ENCODE results near the gene CORO2B.
"Not testable (repeated sequence)": the region's sequence is repeated elsewhere in the genome, so short reads cannot be mapped to it uniquely, and the experiment has no call there.

The CORO2B gene

GRCh38 chr15:68632101-68632500, 53.3 kb downstream of the CORO2B start:
- no peak for DNase-seq

- DNase-seq = no peak
These were observed 54.7 kb downstream of the CORO2B start for GRCh38 chr15:68633231-68634121.

DNA sequence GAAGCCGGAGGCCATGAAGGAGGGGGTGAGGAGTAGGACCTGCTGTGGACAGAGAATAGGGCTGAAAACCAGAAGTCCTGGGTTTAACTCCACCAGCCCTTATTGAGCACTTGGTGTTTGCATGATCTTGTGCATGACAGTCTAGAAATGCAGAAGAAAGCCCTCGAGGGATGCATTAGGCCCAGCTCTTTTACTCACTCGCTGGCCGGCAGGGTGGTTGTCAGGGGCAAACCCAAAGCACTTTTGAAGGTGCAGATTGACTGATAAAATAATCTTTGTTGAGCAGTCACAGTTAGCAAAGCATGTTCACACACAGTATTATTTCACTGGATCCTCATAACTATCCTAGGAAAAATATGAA, 55.3 kb downstream of the CORO2B start:
- no peak for DNase-seq

DNA sequence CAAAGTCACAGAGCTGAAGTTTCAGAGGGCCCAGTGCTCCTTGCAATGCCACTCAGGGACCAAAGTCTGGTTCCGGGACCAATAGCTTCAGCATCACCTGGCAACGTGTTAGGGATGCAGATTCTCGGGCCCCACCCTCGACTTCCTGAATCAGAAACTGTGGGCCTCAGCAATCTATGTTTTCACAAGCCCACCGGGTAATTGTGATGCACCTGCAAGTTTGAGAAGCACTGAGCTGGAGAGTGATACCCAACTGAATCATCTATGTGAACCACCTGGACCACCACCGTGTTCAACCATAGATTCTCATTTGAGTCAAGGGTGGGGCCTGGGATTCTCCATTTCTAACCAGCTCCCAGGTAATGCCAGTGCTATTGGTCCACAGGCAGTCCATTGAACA, 55.7 kb downstream of the CORO2B start:
- no peak for DNase-seq

GRCh38 chr15:68635141-68635540, 56.3 kb downstream of the CORO2B start:
- no peak for DNase-seq

GRCh38 chr15:68636256-68636655, 57.5 kb downstream of the CORO2B start:
- DNase-seq = no peak

DNA sequence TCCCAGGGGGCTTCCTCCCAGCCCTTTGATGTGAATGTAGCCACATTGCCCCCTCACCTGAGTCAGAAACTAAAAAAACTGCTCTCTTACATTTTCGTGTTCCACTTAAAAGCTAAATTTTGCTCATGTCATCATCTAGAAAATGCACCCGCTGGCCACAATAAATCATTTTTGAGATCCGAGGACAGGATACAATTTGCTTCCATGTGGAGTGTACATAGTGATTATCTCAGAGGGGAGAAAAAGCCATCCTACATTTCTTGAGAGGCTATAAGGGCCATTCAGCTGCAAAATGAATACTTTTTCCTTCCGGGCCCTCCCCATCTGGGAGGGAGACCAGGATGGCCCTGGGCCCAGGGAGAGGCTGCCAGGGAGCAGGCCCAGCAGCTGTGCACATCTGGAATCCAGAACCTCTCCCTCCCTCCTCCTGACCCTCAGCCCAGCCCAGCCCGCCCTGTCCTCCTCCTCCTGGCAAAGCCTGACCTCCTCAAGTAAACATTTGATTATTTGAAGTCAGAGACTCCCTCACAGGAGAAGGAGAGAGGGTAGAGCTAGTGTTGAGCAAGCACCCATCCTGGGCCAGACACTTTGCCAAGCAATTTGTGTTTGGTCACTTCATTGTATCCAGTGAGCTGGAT, 59.1 kb downstream of the CORO2B start:
- no peak for DNase-seq

DNA sequence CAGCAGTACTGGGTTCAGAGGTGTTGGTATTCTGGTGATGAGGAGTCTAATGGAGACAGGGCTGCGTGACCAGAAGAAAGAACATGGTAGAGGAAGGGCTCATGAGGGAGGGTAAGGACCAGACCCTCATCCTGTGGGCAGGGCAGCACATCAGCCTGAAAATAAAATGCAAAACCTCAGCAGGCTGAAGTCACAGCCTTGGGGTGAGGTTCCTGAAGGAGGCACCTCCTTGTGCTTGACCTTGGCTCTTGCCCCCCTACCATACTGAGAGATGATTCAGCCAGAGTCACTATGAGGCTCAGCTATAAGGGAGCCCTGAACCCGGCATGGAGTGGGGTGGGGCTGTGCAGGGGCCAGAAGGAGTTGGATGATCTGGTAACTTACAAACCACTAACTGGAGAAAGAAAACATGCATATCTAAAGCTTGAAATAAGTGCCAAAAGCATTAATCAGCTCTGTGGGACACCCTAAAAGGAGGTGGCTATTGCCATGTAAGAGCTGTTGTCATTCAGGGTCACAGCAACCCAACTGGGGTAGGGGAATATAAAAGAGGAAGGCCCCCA, 60.2 kb downstream of the CORO2B start:
- no peak for DNase-seq

DNA sequence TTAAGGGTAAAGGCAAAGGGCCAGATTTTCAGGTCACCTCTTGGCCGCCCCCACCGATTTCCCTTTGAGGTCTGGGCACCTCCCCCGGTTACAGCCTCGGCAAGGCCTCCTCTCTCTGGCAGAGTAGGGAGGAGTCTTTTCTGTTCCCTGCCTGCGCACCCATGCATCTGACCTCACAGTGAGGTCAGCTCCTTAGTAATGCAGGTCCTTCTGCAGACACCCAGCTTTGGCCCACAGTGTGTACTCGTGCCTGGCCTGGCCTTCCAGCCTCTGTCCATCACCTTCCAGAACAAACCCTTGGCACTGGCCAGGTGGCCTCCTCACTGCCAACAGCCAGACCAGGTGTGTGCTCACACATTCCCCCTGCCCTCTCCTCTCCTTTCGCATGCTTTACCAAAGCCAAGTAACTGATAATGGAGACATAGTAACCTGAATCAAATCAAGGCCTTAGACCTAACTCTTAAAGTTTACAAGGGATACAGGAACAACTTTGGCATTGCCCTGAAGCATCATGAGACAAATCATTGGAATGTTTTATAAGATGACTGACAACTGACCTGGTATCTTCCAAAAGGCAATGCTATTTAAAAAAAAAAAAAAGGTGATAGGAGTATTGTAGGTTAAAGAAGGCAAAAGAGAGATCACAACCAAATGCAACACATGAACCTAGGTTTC, 61.3 kb downstream of the CORO2B start:
- DNase-seq = no peak

- DNase-seq = no peak
These were observed 62.1 kb downstream of the CORO2B start for GRCh38 chr15:68640791-68641331.

- DNase-seq = no peak
These were observed 62.6 kb downstream of the CORO2B start for GRCh38 chr15:68641376-68641775.

DNA sequence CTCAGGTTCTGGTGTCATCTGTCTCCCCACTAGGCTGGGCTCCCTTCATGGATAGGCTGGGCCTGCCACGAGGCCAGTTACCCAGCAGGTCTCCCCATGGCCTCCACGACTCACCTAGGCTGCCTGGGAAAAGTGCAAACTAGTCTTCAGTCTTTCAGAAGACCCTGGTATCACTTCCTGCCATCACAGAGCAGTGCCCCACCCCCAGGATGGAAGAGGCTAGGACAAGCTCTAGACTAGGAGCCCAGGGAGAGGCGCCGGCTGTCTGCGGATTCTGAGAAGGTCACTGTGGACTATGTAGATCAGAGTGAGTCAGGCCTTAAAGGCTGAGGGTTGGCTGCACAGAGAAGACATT, 63.7 kb downstream of the CORO2B start:
- no peak for DNase-seq

- no peak for DNase-seq
These were observed 64.5 kb downstream of the CORO2B start for GRCh38 chr15:68643216-68643830.

GRCh38 chr15:68644083-68644904, 65.5 kb downstream of the CORO2B start:
- peak in 1 of 2 donors; percentile 22 for DNase-seq

DNA sequence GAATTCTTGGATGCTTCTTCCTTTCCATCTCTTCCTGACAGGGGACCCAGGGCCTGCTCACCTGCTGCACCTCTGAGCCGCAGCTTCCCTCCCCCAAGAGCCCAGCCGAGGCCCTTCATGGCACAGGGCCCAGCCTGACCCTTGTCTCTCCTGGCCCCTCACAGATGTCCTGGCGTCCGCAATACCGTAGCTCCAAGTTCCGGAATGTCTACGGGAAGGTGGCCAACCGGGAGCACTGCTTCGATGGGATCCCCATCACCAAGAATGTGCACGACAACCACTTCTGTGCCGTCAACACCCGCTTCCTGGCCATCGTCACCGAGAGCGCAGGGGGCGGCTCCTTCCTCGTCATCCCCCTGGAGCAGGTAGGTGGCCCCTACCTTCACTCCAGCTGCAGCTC, 66.2 kb downstream of the CORO2B start:
- no peak for DNase-seq

DNA sequence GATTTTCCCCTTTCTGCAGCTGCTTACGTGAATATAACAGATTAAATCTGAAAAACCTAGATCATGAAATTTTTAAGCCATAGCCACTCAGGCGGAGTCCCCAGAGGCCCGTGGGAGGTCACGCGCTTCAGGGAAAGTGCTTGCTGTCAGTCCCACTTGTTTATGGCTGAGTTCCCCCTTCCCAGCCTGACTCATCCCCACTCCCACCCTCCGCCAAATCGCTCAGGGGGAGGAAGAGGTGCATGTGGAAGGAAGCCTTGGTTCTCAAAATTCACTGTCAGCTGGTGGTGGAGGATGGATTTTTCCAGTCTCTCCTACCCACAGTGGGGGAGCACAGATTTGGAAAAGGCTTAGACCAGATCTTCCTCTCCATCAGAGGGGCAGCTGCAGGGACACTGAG, 67.4 kb downstream of the CORO2B start:
- DNase-seq = peak; percentile 32 to 73

- DNase-seq = peak; percentile 7 to 21
These were observed 67.9 kb downstream of the CORO2B start for GRCh38 chr15:68646696-68647095.

- not testable (repeated sequence) for DNase-seq
These were observed 68.6 kb downstream of the CORO2B start for GRCh38 chr15:68647361-68647760.

- DNase-seq = peak in 1 of 2 donors; percentile 79
These were observed 72.3 kb downstream of the CORO2B start for GRCh38 chr15:68650901-68651709.

DNA sequence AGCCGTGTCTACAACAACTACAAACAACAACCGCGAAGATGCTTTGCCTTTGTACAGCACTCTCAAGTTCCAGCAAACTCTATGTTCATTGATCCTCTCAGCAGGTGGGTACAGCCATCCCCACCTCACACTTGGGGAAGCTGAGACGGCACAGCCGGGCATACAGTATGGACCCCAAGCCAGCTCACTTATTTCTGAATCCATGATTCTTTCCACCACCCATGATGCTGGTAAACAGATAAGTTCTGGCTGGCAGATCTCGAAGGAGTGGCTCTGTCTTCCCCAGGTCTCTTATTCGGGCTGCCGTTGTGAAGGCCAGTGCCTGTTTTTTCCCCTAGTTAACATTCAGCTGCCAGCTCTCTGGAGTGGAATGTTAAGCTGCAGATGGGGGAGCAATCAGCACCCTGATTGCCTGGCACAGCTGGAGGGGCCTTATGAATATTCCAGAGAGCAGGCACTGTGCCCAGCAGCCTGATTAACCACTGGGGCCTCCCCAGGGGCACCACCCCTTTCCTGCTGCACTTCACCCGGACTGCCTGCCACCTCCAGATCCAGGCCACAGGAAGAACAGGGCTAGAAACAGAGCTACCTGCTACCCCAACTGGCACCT, 73.2 kb downstream of the CORO2B start:
- DNase-seq = no peak

Data from inflammatory macrophage treated with lipopolysaccharide for 1 hour (primary cell).